H1 (cell line): Measurements from ENCODE around the gene HNRNPK. TPM values are rescaled to one million over a fixed set of nuclear protein-coding genes. Genes with fewer than 3 reads are reported as not detected.

ENCODE experiments used
- CTCF ChIA-PET: fragments of 300-600 bp; sonication (Branson Sonifier 250); formaldehyde crosslinking; loops from one replicate; lab custom pipeline; 2021; ENCODE audit not compliant: partially characterized antibody; lab: Charles Lee
- POLR2A ChIA-PET: fragments of 300-600 bp; sonication (Branson Sonifier 250); formaldehyde crosslinking; loops from one replicate; lab custom pipeline; 2021; ENCODE audit warnings: inconsistent platforms; ENCODE audit not compliant: partially characterized antibody; lab: Charles Lee
- DNase-seq, 2 experiments: peaks; one replicate each; pipeline versions ENCODE4 v3.0.0 to v3.0.0-alpha.2; 2010 to 2022; ENCODE audit warnings: low spot score in 2 of 2, low read depth in 1 of 2, mixed read lengths in 1 of 2
- FAIRE-seq: peaks from 2 replicates; lab custom pipeline; 2011; peaks lifted over from hg19 to GRCh38; lab: Jason Lieb, UNC
- H2AFZ ChIP-seq: 2 replicates; pipeline ENCODE4 v1.8.1; 2012; ENCODE audit warnings: low read length, inconsistent platforms
- H2AK5ac ChIP-seq: 2 replicates; pipeline ENCODE4 v1.6.1; 2013; ENCODE audit warnings: low read depth, low read length
- H2BK120ac ChIP-seq: replicated peaks from 2 replicates; pipeline ENCODE3; 2013; ENCODE audit warnings: low read depth, low read length, inconsistent platforms
- H2BK12ac ChIP-seq: 2 replicates; pipeline ENCODE4 v1.6.1; 2013; ENCODE audit warnings: low read depth, low read length
- H2BK15ac ChIP-seq: 2 replicates; pipeline ENCODE4 v1.6.1; 2013; ENCODE audit warnings: low read length
- H2BK20ac ChIP-seq: 2 replicates; pipeline ENCODE4 v1.6.1; 2013; ENCODE audit warnings: low read length
- H2BK5ac ChIP-seq: 2 replicates; pipeline ENCODE4 v1.6.1; 2013; ENCODE audit warnings: low read depth, low read length
- H3K14ac ChIP-seq: 2 replicates; pipeline ENCODE4 v1.6.1; 2013; ENCODE audit warnings: inconsistent platforms; ENCODE audit not compliant: insufficient read length
- H3K18ac ChIP-seq: 2 replicates; pipeline ENCODE4 v1.6.1; 2013; ENCODE audit warnings: low read length; ENCODE audit errors: extremely low read depth
- H3K23ac ChIP-seq: 2 replicates; pipeline ENCODE4 v1.6.1; 2013; ENCODE audit warnings: inconsistent platforms; ENCODE audit not compliant: insufficient read length
- H3K23me2 ChIP-seq: 2 replicates; pipeline ENCODE4 v1.6.1; 2013; ENCODE audit warnings: low read depth, low read length
- H3K27ac ChIP-seq: 2 replicates; pipeline ENCODE4 v1.6.1; 2011; ENCODE audit warnings: low read depth, low read length, inconsistent platforms
- H3K27me3 ChIP-seq, 4 experiments: replicated peaks in 1 of 4; 1 replicate in 1 of 4; 2 replicates in 3 of 4; pipeline versions ENCODE4 v1.6.1 to v1.8.1; 2011 to 2013; ENCODE audit warnings: low read length in 3 of 4, mild to moderate bottlenecking in 3 of 4, inconsistent platforms in 2 of 4, mixed read lengths in 2 of 4, moderate library complexity in 1 of 4; ENCODE audit not compliant: control insufficient read depth in 3 of 4, insufficient read depth in 3 of 4; ENCODE audit errors: extremely low read depth in 1 of 4
- H3K36me3 ChIP-seq, 4 experiments: 2 replicates each; pipeline versions ENCODE4 v1.6.1 to v1.8.1; 2011 to 2013; ENCODE audit warnings: mild to moderate bottlenecking in 4 of 4, low read length in 3 of 4, moderate library complexity in 2 of 4, control low read depth in 1 of 4, inconsistent platforms in 1 of 4; ENCODE audit not compliant: insufficient read depth in 4 of 4, control insufficient read depth in 2 of 4
- H3K4ac ChIP-seq: replicated peaks from 2 replicates; pipeline ENCODE3; 2013; ENCODE audit warnings: low read length, low read depth, mixed read lengths, inconsistent platforms; ENCODE audit not compliant: insufficient read length
- H3K4me1 ChIP-seq, 4 experiments: replicated peaks in 1 of 4; 1 replicate in 1 of 4; 2 replicates in 3 of 4; pipeline versions ENCODE4 v1.6.1 to v1.8.1; 2011 to 2013; ENCODE audit warnings: low read length in 3 of 4, inconsistent platforms in 2 of 4, mixed read lengths in 1 of 4; ENCODE audit not compliant: insufficient read depth in 4 of 4, control insufficient read depth in 3 of 4
- H3K4me2 ChIP-seq, 2 experiments: 2 replicates each; pipeline versions ENCODE4 v1.6.1 to v1.8.1; 2011 to 2013; ENCODE audit warnings: low read depth in 2 of 2, low read length in 2 of 2, control low read depth in 1 of 2, inconsistent platforms in 1 of 2, mild to moderate bottlenecking in 1 of 2; ENCODE audit not compliant: insufficient read depth in 1 of 2
- H3K4me3 ChIP-seq, 4 experiments: fragments of 200-600, 300-600 bp in 1 of 4; sonication (generic), shearing (Covaris generic), sonication (Bioruptor Twin) in 1 of 4; 2 replicates each; pipeline versions ENCODE4 v1.5.1 to v1.8.1; 2011 to 2016; ENCODE audit warnings: low read length in 4 of 4, low read depth in 3 of 4, control low read depth in 2 of 4, inconsistent platforms in 2 of 4, mild to moderate bottlenecking in 2 of 4, mixed read lengths in 1 of 4, moderate library complexity in 1 of 4; ENCODE audit not compliant: insufficient read depth in 2 of 4; ENCODE audit errors: extremely low read depth in 1 of 4
- H3K56ac ChIP-seq: replicated peaks from 2 replicates; pipeline ENCODE3; 2013; ENCODE audit warnings: low read depth, mild to moderate bottlenecking, mixed read lengths, low read length, inconsistent platforms; ENCODE audit not compliant: insufficient read length
- H3K79me1 ChIP-seq: 2 replicates; pipeline ENCODE4 v1.6.1; 2013; ENCODE audit warnings: low read depth, low read length, control low read depth
- H3K79me2 ChIP-seq, 2 experiments: 2 replicates each; pipeline versions ENCODE4 v1.6.1 to v1.8.1; 2012 to 2013; ENCODE audit warnings: low read length in 2 of 2, mild to moderate bottlenecking in 2 of 2, inconsistent platforms in 1 of 2; ENCODE audit not compliant: insufficient read depth in 2 of 2, control insufficient read depth in 1 of 2
- H3K9ac ChIP-seq, 4 experiments: replicated peaks in 1 of 4; 1 replicate in 1 of 4; 2 replicates in 3 of 4; pipeline versions ENCODE4 v1.6.1 to v1.8.1; 2011 to 2013; ENCODE audit warnings: low read depth in 3 of 4, low read length in 3 of 4, control low read depth in 2 of 4, mild to moderate bottlenecking in 2 of 4, moderate library complexity in 2 of 4, inconsistent platforms in 1 of 4; ENCODE audit errors: extremely low read depth in 1 of 4
- H3K9me3 ChIP-seq, 2 experiments: 2 replicates each; pipeline versions ENCODE4 v1.6.1 to v1.8.1; 2012 to 2013; ENCODE audit warnings: mild to moderate bottlenecking in 2 of 2, moderate library complexity in 2 of 2, control low read depth in 1 of 2, inconsistent platforms in 1 of 2, low read depth in 1 of 2, low read length in 1 of 2, mixed read lengths in 1 of 2; ENCODE audit not compliant: insufficient read depth in 2 of 2
- H4K20me1 ChIP-seq, 2 experiments: replicated peaks in 1 of 2; 2 replicates each; pipeline versions ENCODE3 to v1.8.1; 2011 to 2013; ENCODE audit warnings: inconsistent platforms in 2 of 2, low read length in 2 of 2, mild to moderate bottlenecking in 1 of 2; ENCODE audit not compliant: insufficient read depth in 2 of 2, control insufficient read depth in 1 of 2
- H4K5ac ChIP-seq: 2 replicates; pipeline ENCODE4 v1.6.1; 2013; ENCODE audit warnings: low read length, low read depth, mixed read lengths, inconsistent platforms; ENCODE audit not compliant: insufficient read length
- H4K8ac ChIP-seq: 2 replicates; pipeline ENCODE4 v1.8.0; 2013; ENCODE audit warnings: mild to moderate bottlenecking, moderate library complexity, low read length, inconsistent platforms; ENCODE audit not compliant: insufficient read depth; ENCODE audit errors: extremely low read depth
- H4K91ac ChIP-seq: replicated peaks from 2 replicates; pipeline ENCODE3; 2013; ENCODE audit warnings: low read length, mixed read lengths, inconsistent platforms; ENCODE audit not compliant: insufficient read length
- BRCA1 ChIP-seq: IDR thresholded peaks from 2 replicates; pipeline ENCODE4 v1.6.1; 2012; ENCODE audit warnings: low read depth, low read length, improper control_type of control experiment
- JUN ChIP-seq: IDR thresholded peaks from 2 replicates; pipeline ENCODE4 v1.6.1; 2011; ENCODE audit warnings: low read depth, mild to moderate bottlenecking, improper control_type of control experiment, low read length
- JUND ChIP-seq: IDR thresholded peaks from 2 replicates; pipeline ENCODE4 v1.6.1; 2011; ENCODE audit warnings: mild to moderate bottlenecking, improper control_type of control experiment, low read length
- PHF8 ChIP-seq: fragments of 200-600 bp; sonication (generic); conservative IDR thresholded peaks from 2 replicates; pipeline ENCODE4 v1.7.1; 2012; ENCODE audit warnings: low read depth, mild to moderate bottlenecking, inconsistent platforms, low read length, moderate library complexity
- POLR2A ChIP-seq, 2 experiments: IDR thresholded peaks; 1 replicate in 1 of 2; 2 replicates in 1 of 2; pipeline ENCODE4 v1.6.1; 2011; ENCODE audit warnings: low read depth in 2 of 2, low read length in 2 of 2, mild to moderate bottlenecking in 2 of 2; ENCODE audit errors: control extremely low read depth in 1 of 2
- POLR2AphosphoS5 ChIP-seq: IDR thresholded peaks from 2 replicates; pipeline ENCODE4 v1.6.1; 2011; ENCODE audit warnings: low read depth, low read length
- TAF7 ChIP-seq: optimal IDR thresholded peaks from 2 replicates; pipeline ENCODE3; 2011; ENCODE audit warnings: low read depth, mild to moderate bottlenecking, inconsistent platforms, low read length, moderate library complexity, borderline replicate concordance
- WGBS, 2 experiments: shearing (Covaris generic) in 1 of 2; methylation state at CpG; one replicate each; pipeline versions ENCODE4 v1.1.6 to v1.1.7; 2013 to 2015; ENCODE audit warnings: low lambda C conversion rate in 2 of 2, mixed read lengths in 2 of 2, inconsistent platforms in 1 of 2, low coverage in 1 of 2, missing lambda C conversion rate in 1 of 2; ENCODE audit not compliant: insufficient replicate concordance in 2 of 2, insufficient coverage in 1 of 2, insufficient read length in 1 of 2; ENCODE audit errors: extremely low coverage in 1 of 2, missing lambda C conversion rate in 1 of 2; 5-methylcytosine and 5-hydroxymethylcytosine counted together
- polyA plus RNA-seq, 7 experiments: library from polyadenylated mRNA; depleted of rRNA in 3 of 7; stranded (reverse) in 5 of 7; unstranded in 2 of 7; fragments of >200 nt in 5 of 7; fragments of 200-250 nt in 2 of 7; gene quantifications; 1 replicate in 5 of 7; 2 replicates in 1 of 7; 4 replicates in 1 of 7; pipeline versions ENCODE4 v1.2.1 to v1.2.3, GENCODE V29; 2011 to 2013; ENCODE audit warnings: missing spikeins in 2 of 7, mixed read lengths in 2 of 7
- total RNA-seq: library from RNA; stranded (reverse); fragmentation: NEBNext Ultra II Directional; extraction: Animal tissue kit (Norgen Biotek cat#: 25700); gene quantifications from 2 replicates; pipeline ENCODE4 v1.2.1, GENCODE V29; 2021

The HNRNPK gene
- total and polyA plus RNA-seq, 2 of the 8 experiments (the other 6 are each of a cell fraction or from before 2014, with no cell fraction given): 414 to 887 TPM

DNA sequence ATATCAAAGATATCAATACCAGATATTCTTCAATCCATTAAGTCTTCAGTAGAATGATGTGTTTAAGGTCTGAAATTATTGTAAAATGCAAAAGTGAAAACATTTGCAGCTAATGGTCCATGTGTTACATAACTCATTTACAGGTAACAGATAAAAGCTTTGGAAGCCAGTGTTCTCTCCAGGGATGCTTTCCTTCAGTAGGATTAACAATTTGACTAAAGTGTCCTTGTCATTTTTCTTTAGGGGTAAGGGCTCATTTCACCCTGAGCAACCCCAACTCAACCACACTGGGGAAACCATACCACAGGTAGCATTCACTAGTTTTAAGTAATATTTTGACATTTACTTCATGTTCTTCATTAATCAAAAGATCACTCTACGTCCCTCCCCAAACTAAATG is 12.9 kb downstream of the HNRNPK start:
- H3K27ac ChIP-seq: no peak overlapping the region
- no peaks in the 10 kb centered on the region; the same call in 1 of the 2 replicates for H3K79me1 ChIP-seq
- no peak overlapping the region for H4K91ac ChIP-seq
- H3K23me2 ChIP-seq: no peaks in the 10 kb centered on the region
- H3K4ac ChIP-seq: no peak overlapping the region
- FAIRE-seq (no peak), DNase-seq (no peak)
- H3K14ac ChIP-seq: no peak overlapping the region
- no peaks in the 10 kb centered on the region for H3K9me3 ChIP-seq
- no peak overlapping the region for H2AK5ac ChIP-seq
- no peak overlapping the region for H2BK5ac ChIP-seq
- no peaks in the 10 kb centered on the region for H3K4me1 ChIP-seq
- peaks cover 0 to 4% of the 10 kb centered on the region in 2 experiments; a peak in 1 of 4 replicates for H3K79me2 ChIP-seq
- no peak overlapping the region for H3K9ac ChIP-seq
- H4K20me1 ChIP-seq: peaks cover under 1 to 2% of the 10 kb centered on the region in 2 experiments
- WGBS, 2 experiments: 96% methylated on average over 1 of the region's 1 CpG; no CpG with 5 or more reads in 1 of the 2 experiments
- no peak overlapping the region for H3K4me2 ChIP-seq
- no peak overlapping the region for H3K18ac ChIP-seq
- ChIA-PET CTCF (interaction anchor here (1.7 kb wide), 1 partner anchor 11 kb away, joined by 5 read pairs; no protein-coding TSS in a partner anchor), POLR2A (interaction anchor here (0.8 to 10.4 kb wide), 10 partner anchors 10 to 294 kb away, joined by 3 to 269 read pairs (median 4); partner anchors contain the start of genes HNRNPK and RMI1)
- H3K56ac ChIP-seq: no peak overlapping the region
- H2BK120ac ChIP-seq: no peak overlapping the region
- no peak overlapping the region for H3K4me3 ChIP-seq
- H2AFZ ChIP-seq: no peak overlapping the region
- H2BK15ac ChIP-seq: no peak overlapping the region
- H3K27me3 ChIP-seq: no peaks in the 10 kb centered on the region
- H2BK12ac ChIP-seq: no peak overlapping the region
- no peak for TF ChIP-seq JUN
- peak; percentile 44 to 66 for TF ChIP-seq POLR2A (IDR thresholded peaks at IDR 0.05; ENCODE audit: control extremely low read depth in 1 of 2, low read depth in 2 of 2, low read length in 2 of 2)
- TF ChIP-seq BRCA1: no peak
- TF ChIP-seq TAF7: no peak
- TF ChIP-seq POLR2AphosphoS5: peak; percentile 64
- no peak for TF ChIP-seq JUND
- no peak for TF ChIP-seq PHF8
- H4K8ac ChIP-seq: no peak overlapping the region
- no peak overlapping the region for H4K5ac ChIP-seq
- H3K36me3 ChIP-seq: peaks cover 24 to 56% (median 38%) of the 10 kb centered on the region in 4 experiments
- no peak overlapping the region for H3K23ac ChIP-seq
- no peak overlapping the region for H2BK20ac ChIP-seq
